ENCODE data around the gene FUBP3.

GRCh38 chr9:130627896-130628792 is 48.8 kb downstream of the FUBP3 start:
- TF ChIP-seq CTCF (IDR thresholded peaks at IDR 0.05) (no peak), POLR2A (IDR thresholded peaks at IDR 0.05) (no peak), POLR2AphosphoS5 (IDR thresholded peaks at IDR 0.05) (no peak)

Measured in upper lobe of left lung (tissue), 4 donors.